PC-9 (cell line): ENCODE data around the gene STARD13. TPM values are rescaled to one million over a fixed set of nuclear protein-coding genes. Genes with fewer than 3 reads are reported as not detected.

Source experiments
- BruUV-seq: library from RNA; stranded (reverse); fragments of 400-500 nt; replicated peaks from 2 replicates; lab custom pipeline; 2021; lab: Mats Ljungman, UMichigan
- CTCF ChIA-PET: fragments of 300-600 bp; sonication (Branson Sonifier 250); formaldehyde crosslinking; loops from one replicate; lab custom pipeline; 2022; ENCODE audit warnings: antibody characterized with exemption; lab: Charles Lee
- POLR2A ChIA-PET: fragments of 300-600 bp; sonication (Branson Sonifier 250); formaldehyde crosslinking; loops from one replicate; lab custom pipeline; 2022; ENCODE audit warnings: antibody characterized with exemption; ENCODE audit not compliant: unreplicated experiment; lab: Charles Lee
- DNase-seq, 2 experiments: peaks; one replicate each; pipeline versions ENCODE4 v3.0.0 to v3.0.0-alpha.2; 2015 to 2022; ENCODE audit warnings: mixed read lengths in 1 of 2
- H2AFZ ChIP-seq: fragments of 200-600 bp; sonication (generic); 2 replicates; pipeline ENCODE4 v1.8.1; 2017; ENCODE audit warnings: antibody characterized with exemption
- H3F3A ChIP-seq: fragments of 200-600 bp; sonication (generic); 2 replicates; pipeline ENCODE4 v1.8.1; 2017; ENCODE audit warnings: antibody characterized with exemption, mild to moderate bottlenecking, low read depth; ENCODE audit not compliant: insufficient read depth
- H3K27ac ChIP-seq: fragments of 200-600 bp; sonication (generic); 2 replicates; pipeline ENCODE4 v1.6.1; 2016; ENCODE audit warnings: mixed run types
- H3K27me3 ChIP-seq: fragments of 200-600 bp; sonication (generic); 2 replicates; pipeline ENCODE4 v1.6.1; 2016; ENCODE audit warnings: low read depth, mixed run types; ENCODE audit not compliant: insufficient read depth
- H3K36me3 ChIP-seq: fragments of 200-600 bp; sonication (generic); 2 replicates; pipeline ENCODE4 v1.6.1; 2016; ENCODE audit warnings: low read depth, mixed run types
- H3K4me1 ChIP-seq: fragments of 200-600 bp; sonication (generic); replicated peaks from 2 replicates; pipeline ENCODE4 v1.6.1; 2016; ENCODE audit warnings: mixed run types; ENCODE audit not compliant: insufficient read depth
- H3K4me2 ChIP-seq: fragments of 200-600 bp; sonication (generic); 2 replicates; pipeline ENCODE4 v1.6.1; 2017; ENCODE audit warnings: mixed run types
- H3K4me3 ChIP-seq: fragments of 200-600 bp; sonication (generic); 2 replicates; pipeline ENCODE4 v1.6.1; 2016; ENCODE audit warnings: mixed run types
- H3K79me2 ChIP-seq: fragments of 200-600 bp; sonication (generic); 2 replicates; pipeline ENCODE4 v1.6.1; 2017; ENCODE audit warnings: low read depth, mixed run types
- H3K9me2 ChIP-seq: fragments of 200-600 bp; sonication (generic); 2 replicates; pipeline ENCODE4 v1.8.1; 2017; ENCODE audit warnings: mild to moderate bottlenecking; ENCODE audit not compliant: insufficient read depth
- H3K9me3 ChIP-seq: fragments of 200-600 bp; sonication (generic); 2 replicates; pipeline ENCODE4 v1.8.1; 2016; ENCODE audit warnings: low read depth; ENCODE audit not compliant: insufficient read depth
- H4K20me1 ChIP-seq: fragments of 200-600 bp; sonication (generic); 2 replicates; pipeline ENCODE4 v1.8.1; 2017; ENCODE audit not compliant: insufficient read depth
- CTCF ChIP-seq: fragments of 200-600 bp; sonication (generic); conservative IDR thresholded peaks from 2 replicates; pipeline ENCODE4 v1.6.1; 2017; ENCODE audit warnings: mixed run types, antibody characterized with exemption, mild to moderate bottlenecking, moderate library complexity
- EZH2 ChIP-seq: fragments of 200-600 bp; sonication (generic); IDR thresholded peaks from 2 replicates; pipeline ENCODE4 v1.8.0; 2017; ENCODE audit warnings: antibody characterized with exemption, low read depth
- intact Hi-C: fragments of 100-400 bp; cut with micrococcal nuclease; formaldehyde crosslinking; loops from one replicate; pipeline ENCODE4 v1.10.0; 2022; ENCODE audit not compliant: unreplicated experiment
- total RNA-seq: library from RNA; stranded (reverse); gene quantifications from 2 replicates; pipeline ENCODE4 v1.2.3, GENCODE V29; 2021

STARD13 gene
- total RNA-seq, 1 experiment from 2014 or later, result 19.6 TPM

- no peaks in the 10 kb centered on the region for H3K36me3 ChIP-seq
- no peaks in the 10 kb centered on the region for H3K79me2 ChIP-seq
- H4K20me1 ChIP-seq, result no peaks in the 10 kb centered on the region
- ChIA-PET CTCF (no interaction called here), POLR2A (no interaction called here)
- no peak overlapping the region for H3K4me3 ChIP-seq
- no peak for TF ChIP-seq EZH2
- no peak for TF ChIP-seq CTCF
- no peaks in the 10 kb centered on the region; the same call in 1 of the 2 replicates for H3K9me2 ChIP-seq
- H3K27me3 ChIP-seq, result no peaks in the 10 kb centered on the region
- no peak overlapping the region for H3K27ac ChIP-seq
- H2AFZ ChIP-seq, result no peak overlapping the region
- peaks cover 25% of the 10 kb centered on the region for H3K4me1 ChIP-seq
- BruUV-seq, result no TSS peak
- intact Hi-C loops, result no loop called here
- H3K4me2 ChIP-seq, result no peak overlapping the region
- no peak for DNase-seq
- no peaks in the 10 kb centered on the region for H3K9me3 ChIP-seq
- H3F3A ChIP-seq, result peaks cover 20% of the 10 kb centered on the region
Measured at GRCh38 chr13:33312150-33312860, 26.8 kb upstream of the STARD13 start.

- no peaks in the 10 kb centered on the region for H4K20me1 ChIP-seq
- intact Hi-C loops, result no loop called here
- H3K27ac ChIP-seq, result peak overlapping the region; percentile 44
- no peaks in the 10 kb centered on the region; the same call in 1 of the 2 replicates for H3K9me2 ChIP-seq
- ChIA-PET POLR2A (no interaction called here), CTCF (no interaction called here)
- peaks cover 25% of the 10 kb centered on the region for H3K4me1 ChIP-seq
- H3K9me3 ChIP-seq, result peaks cover 8% of the 10 kb centered on the region; the same call in 1 of the 2 replicates
- no peak overlapping the region for H2AFZ ChIP-seq
- no peaks in the 10 kb centered on the region for H3K36me3 ChIP-seq
- DNase-seq, result no peak
- BruUV-seq, result no TSS peak
- H3K4me2 ChIP-seq, result peak overlapping the region; percentile 31; the same call in 1 of the 2 replicates
- no peaks in the 10 kb centered on the region for H3K27me3 ChIP-seq
- no peak overlapping the region for H3K4me3 ChIP-seq
- no peaks in the 10 kb centered on the region for H3K79me2 ChIP-seq
- TF ChIP-seq EZH2, result no peak
- TF ChIP-seq CTCF, result no peak
- peaks cover 20% of the 10 kb centered on the region for H3F3A ChIP-seq
Measured at GRCh38 chr13:33311040-33311439, 25.5 kb upstream of the STARD13 start.

GRCh38 chr13:33310245-33311038 is 24.9 kb upstream of the STARD13 start:
- Histone ChIP-seq H4K20me1 (no peaks in the 10 kb centered on the region), H3K9me2 (no peaks in the 10 kb centered on the region; the same call in 1 of the 2 replicates), H2AFZ (no peak overlapping the region), H3F3A (peaks cover 20% of the 10 kb centered on the region), H3K79me2 (no peaks in the 10 kb centered on the region), H3K9me3 (peaks cover 8% of the 10 kb centered on the region; the same call in 1 of the 2 replicates), H3K4me2 (peak overlapping the region; percentile 44), H3K4me3 (no peak overlapping the region), H3K4me1 (peaks cover 25% of the 10 kb centered on the region), H3K27me3 (no peaks in the 10 kb centered on the region), H3K36me3 (no peaks in the 10 kb centered on the region), H3K27ac (peak overlapping the region; percentile 46)
- ChIA-PET CTCF (no interaction called here), POLR2A (no interaction called here)
- no TSS peak for BruUV-seq
- DNase-seq, result peak in 1 of 2 experiments; percentile 93
- TF ChIP-seq CTCF, result no peak
- intact Hi-C loops, result no loop called here
